HepG2 (cell line): ENCODE measurements around the gene SAMD10. TPM values are rescaled to one million over a fixed set of nuclear protein-coding genes. Genes with fewer than 3 reads are reported as not detected.

ENCODE experiments used
- GPN1 ChIP-seq: sonication (generic); formaldehyde crosslinking; IDR thresholded peaks from 2 replicates; pipeline ENCODE4 v1.5.1; 2020; ENCODE audit warnings: missing genetic modification reagents, borderline replicate concordance
- KLF11 ChIP-seq: IDR thresholded peaks from 2 replicates; pipeline ENCODE4 v1.6.1; 2016; ENCODE audit warnings: missing compliant biosample characterization
- SIX1 ChIP-seq: sonication (generic); formaldehyde crosslinking; IDR thresholded peaks from 2 replicates; pipeline ENCODE4 v1.4.0; 2020; ENCODE audit warnings: missing genetic modification reagents, borderline replicate concordance
- SMAD3 ChIP-seq: sonication (generic); formaldehyde crosslinking; IDR thresholded peaks from 2 replicates; pipeline ENCODE4 v1.4.0; 2020; ENCODE audit warnings: missing genetic modification reagents
- ZNF234 ChIP-seq: sonication (generic); formaldehyde crosslinking; conservative IDR thresholded peaks from 2 replicates; pipeline ENCODE4 v1.5.1; 2020; ENCODE audit warnings: mild to moderate bottlenecking, missing genetic modification reagents
- ZNF256 ChIP-seq: sonication (generic); formaldehyde crosslinking; conservative IDR thresholded peaks from 2 replicates; pipeline ENCODE4 v1.4.0; 2020; ENCODE audit warnings: missing genetic modification reagents
- ZNF547 ChIP-seq: sonication (generic); formaldehyde crosslinking; IDR thresholded peaks from 2 replicates; pipeline ENCODE4 v1.5.1; 2020; ENCODE audit warnings: mild to moderate bottlenecking, missing genetic modification reagents
- ZNF746 ChIP-seq: sonication (generic); formaldehyde crosslinking; IDR thresholded peaks from 2 replicates; pipeline ENCODE4 v1.8.0; 2022; ENCODE audit warnings: mild to moderate bottlenecking, missing genetic modification reagents
- ZNF782 ChIP-seq: sonication (generic); formaldehyde crosslinking; IDR thresholded peaks from 2 replicates; pipeline ENCODE4 v1.4.0; 2020; ENCODE audit warnings: missing genetic modification reagents, mild to moderate bottlenecking, borderline replicate concordance
- polyA plus RNA-seq, 8 experiments: library from polyadenylated mRNA; depleted of rRNA in 3 of 8; stranded (reverse) in 7 of 8; unstranded in 1 of 8; fragments of >200 nt; fragmentation: Illumina TruSeq in 4 of 8; extraction: Trizol in 4 of 8; gene quantifications; 2 replicates each; pipeline versions ENCODE4 v1.2.1 to v1.2.3, GENCODE V29; 2011 to 2016; ENCODE audit warnings: low read depth in 4 of 8, missing spikeins in 1 of 8, mixed read lengths in 1 of 8; ENCODE audit not compliant: insufficient read depth in 1 of 8
- total RNA-seq, 5 experiments: library from RNA; depleted of rRNA; stranded (reverse); fragments of >200 nt; fragmentation: Illumina TruSeq; extraction: Trizol; gene quantifications; 2 replicates each; pipeline ENCODE4 v1.2.3, GENCODE V29; 2016; ENCODE audit warnings: low read depth in 1 of 5
- TF ChIP-seq, protein P1 (sequence below), 2 experiments: sonication (generic) in 1 of 2; formaldehyde crosslinking in 1 of 2; IDR thresholded peaks; 2 replicates each; pipeline versions ENCODE4 v1.5.1 to v1.6.1; 2011 to 2020; ENCODE audit warnings: borderline replicate concordance in 1 of 2, low read depth in 1 of 2, low read length in 1 of 2, mild to moderate bottlenecking in 1 of 2, missing genetic modification reagents in 1 of 2, moderate library complexity in 1 of 2
- TF ChIP-seq, protein P2 (sequence below): fragments of 450-650 bp; IDR thresholded peaks from 2 replicates; pipeline ENCODE4 v1.6.1; 2017; ENCODE audit warnings: mild to moderate bottlenecking
- TF ChIP-seq, protein P3 (sequence below): sonication (generic); formaldehyde crosslinking; IDR thresholded peaks from 2 replicates; pipeline ENCODE4 v1.8.0; 2022; ENCODE audit warnings: mild to moderate bottlenecking, missing genetic modification reagents; ENCODE audit not compliant: insufficient replicate concordance
- TF ChIP-seq, protein P4 (sequence below): sonication (generic); formaldehyde crosslinking; IDR thresholded peaks from 2 replicates; pipeline ENCODE4 v1.5.0; 2020; ENCODE audit warnings: missing genetic modification reagents, mild to moderate bottlenecking, borderline replicate concordance
- TF ChIP-seq, protein P5 (sequence below): sonication (generic); formaldehyde crosslinking; IDR thresholded peaks from 2 replicates; pipeline ENCODE4 v1.5.0; 2020; ENCODE audit warnings: mild to moderate bottlenecking, missing genetic modification reagents, moderate library complexity
- TF ChIP-seq, protein P6 (sequence below): sonication (generic); formaldehyde crosslinking; IDR thresholded peaks from 2 replicates; pipeline ENCODE4 v1.5.0; 2020; ENCODE audit warnings: mild to moderate bottlenecking, missing genetic modification reagents

Gene SAMD10
- total and polyA plus RNA-seq, 2 of the 13 experiments (the other 11 are each of a cell fraction or from before 2014, with no cell fraction given), result 6.1 to 11.0 TPM

DNA sequence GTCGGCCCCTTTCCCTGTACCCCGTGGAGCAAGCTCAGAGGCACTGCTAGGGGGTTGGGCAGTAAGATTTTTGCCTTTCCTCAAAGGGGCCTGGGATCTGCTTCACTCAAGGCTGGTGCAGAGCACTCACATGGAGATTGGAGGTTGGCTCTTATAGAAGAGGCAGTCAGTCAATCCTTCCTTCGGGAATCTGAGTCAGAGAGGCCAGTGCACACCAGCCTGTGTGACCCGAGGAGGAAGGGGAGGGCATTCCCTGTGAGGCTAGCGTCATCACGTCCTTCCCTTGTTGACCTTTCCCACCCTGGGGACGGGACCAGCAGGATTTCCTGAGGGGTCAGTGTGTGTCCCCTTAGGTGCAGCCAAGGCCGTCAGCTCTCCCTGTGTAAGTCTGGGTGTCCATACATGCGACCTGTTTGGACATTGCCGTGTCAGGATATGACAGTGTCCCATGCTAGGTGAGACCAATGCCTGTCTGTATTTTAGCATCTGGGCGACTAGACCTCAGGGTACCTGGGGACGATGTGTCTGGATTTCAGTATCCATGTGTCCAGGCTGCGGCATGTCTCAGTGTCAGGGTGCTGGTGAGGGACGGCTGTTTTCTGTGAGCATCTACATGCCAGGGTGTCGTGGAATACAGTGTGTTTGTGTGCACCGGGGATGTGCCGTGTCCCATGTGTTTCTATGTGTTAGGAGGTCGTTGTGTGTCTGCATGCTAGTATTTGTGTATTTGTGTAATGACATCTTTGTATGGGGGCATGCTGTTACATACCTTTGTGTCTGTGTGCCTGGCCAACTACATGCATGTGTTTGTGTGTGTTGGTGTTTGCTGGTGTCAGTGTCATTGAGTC is 6.9 kb downstream of the SAMD10 start (continued):
- TF ChIP-seq, protein P1, sequence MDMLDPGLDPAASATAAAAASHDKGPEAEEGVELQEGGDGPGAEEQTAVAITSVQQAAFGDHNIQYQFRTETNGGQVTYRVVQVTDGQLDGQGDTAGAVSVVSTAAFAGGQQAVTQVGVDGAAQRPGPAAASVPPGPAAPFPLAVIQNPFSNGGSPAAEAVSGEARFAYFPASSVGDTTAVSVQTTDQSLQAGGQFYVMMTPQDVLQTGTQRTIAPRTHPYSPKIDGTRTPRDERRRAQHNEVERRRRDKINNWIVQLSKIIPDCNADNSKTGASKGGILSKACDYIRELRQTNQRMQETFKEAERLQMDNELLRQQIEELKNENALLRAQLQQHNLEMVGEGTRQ (IDR thresholded peaks at IDR 0.05; ENCODE audit: low read depth, low read length), result no peak
- TF ChIP-seq, protein P1 (CRISPR knock-in tag; IDR thresholded peaks at IDR 0.05; ENCODE audit: borderline replicate concordance), result no peak
- TF ChIP-seq ZNF746 (CRISPR knock-in tag) (0 out of 2 replicates have a peak, but pooled peaks have one; percentile 28), ZNF234 (no peak), SMAD3 (CRISPR knock-in tag) (no peak), SIX1 (no peak), ZNF256 (CRISPR knock-in tag) (no peak), ZNF782 (peak; percentile 68; the same call in 1 of the 2 replicates), ZNF547 (CRISPR knock-in tag) (peak; percentile 58; the same call in 1 of the 2 replicates), GPN1 (CRISPR knock-in tag) (no peak), KLF11 (CRISPR knock-in tag) (no peak)
- TF ChIP-seq, protein P2, sequence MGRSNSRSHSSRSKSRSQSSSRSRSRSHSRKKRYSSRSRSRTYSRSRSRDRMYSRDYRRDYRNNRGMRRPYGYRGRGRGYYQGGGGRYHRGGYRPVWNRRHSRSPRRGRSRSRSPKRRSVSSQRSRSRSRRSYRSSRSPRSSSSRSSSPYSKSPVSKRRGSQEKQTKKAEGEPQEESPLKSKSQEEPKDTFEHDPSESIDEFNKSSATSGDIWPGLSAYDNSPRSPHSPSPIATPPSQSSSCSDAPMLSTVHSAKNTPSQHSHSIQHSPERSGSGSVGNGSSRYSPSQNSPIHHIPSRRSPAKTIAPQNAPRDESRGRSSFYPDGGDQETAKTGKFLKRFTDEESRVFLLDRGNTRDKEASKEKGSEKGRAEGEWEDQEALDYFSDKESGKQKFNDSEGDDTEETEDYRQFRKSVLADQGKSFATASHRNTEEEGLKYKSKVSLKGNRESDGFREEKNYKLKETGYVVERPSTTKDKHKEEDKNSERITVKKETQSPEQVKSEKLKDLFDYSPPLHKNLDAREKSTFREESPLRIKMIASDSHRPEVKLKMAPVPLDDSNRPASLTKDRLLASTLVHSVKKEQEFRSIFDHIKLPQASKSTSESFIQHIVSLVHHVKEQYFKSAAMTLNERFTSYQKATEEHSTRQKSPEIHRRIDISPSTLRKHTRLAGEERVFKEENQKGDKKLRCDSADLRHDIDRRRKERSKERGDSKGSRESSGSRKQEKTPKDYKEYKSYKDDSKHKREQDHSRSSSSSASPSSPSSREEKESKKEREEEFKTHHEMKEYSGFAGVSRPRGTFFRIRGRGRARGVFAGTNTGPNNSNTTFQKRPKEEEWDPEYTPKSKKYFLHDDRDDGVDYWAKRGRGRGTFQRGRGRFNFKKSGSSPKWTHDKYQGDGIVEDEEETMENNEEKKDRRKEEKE, result no peak
- TF ChIP-seq, protein P3, sequence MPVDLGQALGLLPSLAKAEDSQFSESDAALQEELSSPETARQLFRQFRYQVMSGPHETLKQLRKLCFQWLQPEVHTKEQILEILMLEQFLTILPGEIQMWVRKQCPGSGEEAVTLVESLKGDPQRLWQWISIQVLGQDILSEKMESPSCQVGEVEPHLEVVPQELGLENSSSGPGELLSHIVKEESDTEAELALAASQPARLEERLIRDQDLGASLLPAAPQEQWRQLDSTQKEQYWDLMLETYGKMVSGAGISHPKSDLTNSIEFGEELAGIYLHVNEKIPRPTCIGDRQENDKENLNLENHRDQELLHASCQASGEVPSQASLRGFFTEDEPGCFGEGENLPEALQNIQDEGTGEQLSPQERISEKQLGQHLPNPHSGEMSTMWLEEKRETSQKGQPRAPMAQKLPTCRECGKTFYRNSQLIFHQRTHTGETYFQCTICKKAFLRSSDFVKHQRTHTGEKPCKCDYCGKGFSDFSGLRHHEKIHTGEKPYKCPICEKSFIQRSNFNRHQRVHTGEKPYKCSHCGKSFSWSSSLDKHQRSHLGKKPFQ (CRISPR knock-in tag), result no peak
- TF ChIP-seq, protein P4, sequence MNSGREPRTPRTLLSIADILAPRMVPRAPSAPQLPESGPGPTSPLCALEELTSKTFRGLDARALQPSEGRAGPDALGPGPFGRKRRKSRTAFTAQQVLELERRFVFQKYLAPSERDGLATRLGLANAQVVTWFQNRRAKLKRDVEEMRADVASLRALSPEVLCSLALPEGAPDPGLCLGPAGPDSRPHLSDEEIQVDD (CRISPR knock-in tag), result no peak
- TF ChIP-seq, protein P5, sequence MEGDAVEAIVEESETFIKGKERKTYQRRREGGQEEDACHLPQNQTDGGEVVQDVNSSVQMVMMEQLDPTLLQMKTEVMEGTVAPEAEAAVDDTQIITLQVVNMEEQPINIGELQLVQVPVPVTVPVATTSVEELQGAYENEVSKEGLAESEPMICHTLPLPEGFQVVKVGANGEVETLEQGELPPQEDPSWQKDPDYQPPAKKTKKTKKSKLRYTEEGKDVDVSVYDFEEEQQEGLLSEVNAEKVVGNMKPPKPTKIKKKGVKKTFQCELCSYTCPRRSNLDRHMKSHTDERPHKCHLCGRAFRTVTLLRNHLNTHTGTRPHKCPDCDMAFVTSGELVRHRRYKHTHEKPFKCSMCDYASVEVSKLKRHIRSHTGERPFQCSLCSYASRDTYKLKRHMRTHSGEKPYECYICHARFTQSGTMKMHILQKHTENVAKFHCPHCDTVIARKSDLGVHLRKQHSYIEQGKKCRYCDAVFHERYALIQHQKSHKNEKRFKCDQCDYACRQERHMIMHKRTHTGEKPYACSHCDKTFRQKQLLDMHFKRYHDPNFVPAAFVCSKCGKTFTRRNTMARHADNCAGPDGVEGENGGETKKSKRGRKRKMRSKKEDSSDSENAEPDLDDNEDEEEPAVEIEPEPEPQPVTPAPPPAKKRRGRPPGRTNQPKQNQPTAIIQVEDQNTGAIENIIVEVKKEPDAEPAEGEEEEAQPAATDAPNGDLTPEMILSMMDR, result peak; percentile 19; the same call in 1 of the 2 replicates
- TF ChIP-seq, protein P6, sequence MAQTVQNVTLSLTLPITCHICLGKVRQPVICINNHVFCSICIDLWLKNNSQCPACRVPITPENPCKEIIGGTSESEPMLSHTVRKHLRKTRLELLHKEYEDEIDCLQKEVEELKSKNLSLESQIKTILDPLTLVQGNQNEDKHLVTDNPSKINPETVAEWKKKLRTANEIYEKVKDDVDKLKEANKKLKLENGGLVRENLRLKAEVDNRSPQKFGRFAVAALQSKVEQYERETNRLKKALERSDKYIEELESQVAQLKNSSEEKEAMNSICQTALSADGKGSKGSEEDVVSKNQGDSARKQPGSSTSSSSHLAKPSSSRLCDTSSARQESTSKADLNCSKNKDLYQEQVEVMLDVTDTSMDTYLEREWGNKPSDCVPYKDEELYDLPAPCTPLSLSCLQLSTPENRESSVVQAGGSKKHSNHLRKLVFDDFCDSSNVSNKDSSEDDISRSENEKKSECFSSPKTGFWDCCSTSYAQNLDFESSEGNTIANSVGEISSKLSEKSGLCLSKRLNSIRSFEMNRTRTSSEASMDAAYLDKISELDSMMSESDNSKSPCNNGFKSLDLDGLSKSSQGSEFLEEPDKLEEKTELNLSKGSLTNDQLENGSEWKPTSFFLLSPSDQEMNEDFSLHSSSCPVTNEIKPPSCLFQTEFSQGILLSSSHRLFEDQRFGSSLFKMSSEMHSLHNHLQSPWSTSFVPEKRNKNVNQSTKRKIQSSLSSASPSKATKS (CRISPR knock-in tag), result no peak
